ENCODE measurements around the gene GAL3ST2.
A peak's percentile ranks its signal among the peaks of the same experiment; 100 is the strongest.
"Not testable (repeated sequence)": the region's sequence is repeated elsewhere in the genome, so short reads cannot be mapped to it uniquely, and the experiment has no call there.

Gene GAL3ST2

GRCh38 chr2:241776336-241777169 is at the start of gene GAL3ST2:
Gene GAL3ST2 (plus strand): TSS chr2:241776822. CDS start chr2:241776956, 134 bp downstream.
- H3K27ac Mint-ChIP-seq, result no peak within 1 kb of the TSS
- intact Hi-C loops (cut with micrococcal nuclease), result no loop called here
- H3K27me3 Mint-ChIP-seq, result peaks cover 29% of the 10 kb centered on the region
- H3K4me1 Mint-ChIP-seq (ENCODE audit: low read depth), result peaks cover 6% of the 10 kb centered on the region
- H3K9me3 Mint-ChIP-seq, result no peaks in the 10 kb centered on the region
- no peak within 1 kb of the TSS for H3K4me3 Mint-ChIP-seq
- no peaks in the 10 kb centered on the region for H3K36me3 Mint-ChIP-seq (ENCODE audit: low read depth)

DNA sequence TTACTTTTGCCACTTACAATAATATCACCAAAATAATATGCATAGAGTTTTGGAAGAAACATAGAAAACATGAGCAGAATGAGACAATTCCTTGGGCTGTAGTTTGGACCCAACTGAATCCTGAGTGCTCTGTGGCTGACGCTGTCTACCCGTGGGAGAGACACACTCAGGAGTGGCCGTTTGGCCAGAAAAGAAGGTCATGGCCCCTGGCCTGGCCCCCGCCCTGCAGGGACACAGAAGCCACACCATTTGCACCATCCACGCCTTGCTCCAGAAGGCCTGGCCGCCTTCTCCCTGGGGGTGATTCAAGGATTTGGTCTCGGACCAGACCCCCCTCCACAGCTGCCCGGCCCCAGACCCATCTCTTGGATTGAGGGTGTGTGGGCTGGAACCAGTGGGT is 48.6 kb upstream of the GAL3ST2 start:
- Mint-ChIP-seq H3K4me3 (no peak overlapping the region), H3K27ac (no peak overlapping the region), H3K36me3 (ENCODE audit: low read depth) (peaks cover 31% of the 10 kb centered on the region)

DNA sequence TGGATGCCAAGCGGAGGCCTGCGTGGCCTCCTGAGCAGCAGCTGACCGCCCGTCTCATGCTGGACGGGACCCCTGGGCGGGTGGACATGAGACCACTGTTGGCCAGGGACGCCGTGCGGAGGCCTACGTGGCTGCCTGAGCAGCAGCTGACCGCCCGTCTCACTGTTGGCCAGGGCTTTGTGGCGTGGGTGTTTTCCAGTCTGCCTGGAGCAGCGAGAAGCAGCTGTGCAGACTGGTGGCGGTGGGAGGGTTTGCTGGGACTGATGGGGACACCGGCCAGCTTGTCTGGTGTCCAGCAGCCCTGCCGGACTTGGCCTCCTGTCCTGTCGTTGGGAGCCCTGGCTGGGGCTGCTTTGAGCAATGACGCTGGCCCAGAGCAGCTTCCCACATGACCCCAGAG is 48.0 kb upstream of the GAL3ST2 start:
- no peak overlapping the region for H3K27ac Mint-ChIP-seq
- peaks cover 25% of the 10 kb centered on the region for H3K36me3 Mint-ChIP-seq (ENCODE audit: low read depth)
- H3K4me3 Mint-ChIP-seq, result no peak overlapping the region
- H3K27me3 Mint-ChIP-seq, result peaks cover 2% of the 10 kb centered on the region
- intact Hi-C loops (cut with micrococcal nuclease), result no loop called here
- peaks cover 40% of the 10 kb centered on the region for H3K4me1 Mint-ChIP-seq (ENCODE audit: low read depth)
- peaks cover 12% of the 10 kb centered on the region for H3K9me3 Mint-ChIP-seq

More for the DNA sequence above, 48.6 kb upstream of the GAL3ST2 start:
- intact Hi-C loops (cut with micrococcal nuclease), result no loop called here
- Mint-ChIP-seq H3K27me3 (no peaks in the 10 kb centered on the region), H3K9me3 (peaks cover 18% of the 10 kb centered on the region), H3K4me1 (ENCODE audit: low read depth) (peaks cover 34% of the 10 kb centered on the region)

- Mint-ChIP-seq H3K27ac (no peak overlapping the region), H3K4me3 (no peak overlapping the region), H3K27me3 (peaks cover 6% of the 10 kb centered on the region), H3K4me1 (ENCODE audit: low read depth) (peaks cover 41% of the 10 kb centered on the region), H3K36me3 (ENCODE audit: low read depth) (peaks cover 12% of the 10 kb centered on the region), H3K9me3 (no peaks in the 10 kb centered on the region)
- intact Hi-C loops (cut with micrococcal nuclease), result loop anchor here (5.0 to 10.0 kb wide), 2 partner anchors 43 to 155 kb away; partner anchors contain the start of gene DTYMK
These were observed 46.8 kb upstream of the GAL3ST2 start for GRCh38 chr2:241729868-241730267.

GRCh38 chr2:241730671-241731293 is 45.8 kb upstream of the GAL3ST2 start:
- intact Hi-C loops (cut with micrococcal nuclease), result loop anchor here (5.0 to 10.0 kb wide), 2 partner anchors 43 to 154 kb away; partner anchors contain the start of gene DTYMK
- Mint-ChIP-seq H3K27me3 (peaks cover 6% of the 10 kb centered on the region), H3K4me3 (no peak overlapping the region), H3K9me3 (no peaks in the 10 kb centered on the region), H3K27ac (peak overlapping the region; percentile 6), H3K36me3 (ENCODE audit: low read depth) (peaks cover 5% of the 10 kb centered on the region), H3K4me1 (ENCODE audit: low read depth) (peaks cover 44% of the 10 kb centered on the region)

DNA sequence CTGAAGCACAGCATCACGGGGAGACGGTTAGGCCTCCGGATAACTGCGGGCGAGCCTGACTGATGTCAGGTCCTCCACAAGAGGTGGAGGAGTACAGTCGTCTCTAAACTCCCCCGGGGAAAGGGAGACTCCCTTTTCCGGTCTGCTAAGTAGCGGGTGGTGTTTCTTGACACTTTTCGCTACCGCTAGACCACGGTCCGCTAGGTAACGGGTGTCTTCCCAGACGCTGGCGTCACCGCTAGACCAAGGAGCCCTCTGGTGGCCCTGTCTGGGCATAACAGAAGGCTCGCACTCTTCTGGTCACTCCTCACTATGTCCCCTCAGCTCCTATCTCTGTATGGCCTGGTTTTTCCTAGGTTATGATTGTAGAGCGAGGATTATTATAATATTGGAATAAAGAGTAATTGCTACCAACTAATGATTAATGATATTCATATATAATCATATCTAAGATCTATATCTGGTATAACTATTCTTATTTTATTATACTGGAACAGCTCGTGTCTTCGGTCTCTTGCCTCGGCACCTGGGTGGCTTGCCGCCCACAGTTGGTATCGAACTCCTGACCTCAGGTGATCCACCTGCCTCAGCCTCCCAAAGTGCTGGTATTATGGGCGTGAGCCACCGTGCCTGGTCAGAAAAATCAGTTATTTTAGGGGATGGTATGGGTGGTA is 44.0 kb upstream of the GAL3ST2 start:
- peaks cover 49% of the 10 kb centered on the region for H3K4me1 Mint-ChIP-seq (ENCODE audit: low read depth)
- H3K4me3 Mint-ChIP-seq; H3K36me3 Mint-ChIP-seq (ENCODE audit: low read depth); H3K27ac Mint-ChIP-seq; H3K27me3 Mint-ChIP-seq; H3K9me3 Mint-ChIP-seq: not testable (repeated sequence)
- intact Hi-C loops (cut with micrococcal nuclease), result loop anchor here (5.0 to 10.0 kb wide), 2 partner anchors 45 to 152 kb away; partner anchors contain the start of gene DTYMK

DNA sequence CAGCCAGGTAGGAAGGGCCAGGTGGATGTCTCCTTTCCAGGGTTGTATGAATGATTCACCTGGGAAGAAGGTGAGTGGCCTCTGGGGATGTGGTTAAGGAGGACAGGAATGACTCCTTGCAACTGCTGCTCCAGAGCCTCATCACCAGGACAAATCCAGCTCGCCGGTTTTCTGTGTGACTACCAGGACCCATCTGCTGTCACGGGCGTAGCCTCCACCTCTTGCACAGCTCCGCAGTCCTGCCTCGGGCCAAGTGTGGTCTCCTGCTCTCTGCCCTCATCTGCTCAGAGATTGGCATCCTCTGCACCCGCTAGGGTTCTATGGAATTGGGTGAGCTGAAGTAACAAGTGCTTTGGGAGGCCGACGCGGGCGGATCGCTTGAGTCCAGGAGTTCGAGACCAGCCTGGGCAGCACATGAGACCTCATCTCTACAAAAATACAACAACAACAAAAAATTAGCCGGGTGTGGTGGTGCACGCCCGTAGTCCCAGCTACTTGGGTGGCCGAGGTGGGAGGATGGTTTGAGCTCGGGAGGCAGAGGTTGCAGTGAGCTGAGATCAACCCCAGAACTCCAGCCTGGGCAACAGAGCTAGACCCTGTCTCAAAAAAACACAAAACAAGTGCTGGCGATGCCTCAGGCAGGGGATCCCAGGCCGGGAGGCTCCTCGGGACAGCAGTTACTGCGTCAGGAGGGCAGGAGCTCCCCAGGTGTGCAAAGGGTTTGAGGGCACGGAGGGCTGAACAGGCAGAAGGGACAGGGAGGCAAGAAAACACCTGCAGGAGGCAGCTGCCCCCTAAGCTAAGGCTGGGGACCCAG is 43.0 kb upstream of the GAL3ST2 start:
- Mint-ChIP-seq H3K27ac (peak overlapping the region; percentile 70), H3K27me3 (peaks cover 6% of the 10 kb centered on the region), H3K4me1 (ENCODE audit: low read depth) (peaks cover 49% of the 10 kb centered on the region), H3K9me3 (no peaks in the 10 kb centered on the region), H3K36me3 (ENCODE audit: low read depth) (peaks cover 14% of the 10 kb centered on the region), H3K4me3 (peak overlapping the region; percentile 82)
- intact Hi-C loops (cut with micrococcal nuclease), result loop anchor here (2.0 to 10.0 kb wide), 3 partner anchors 31 to 151 kb away; partner anchors contain the start of genes DTYMK and ING5

DNA sequence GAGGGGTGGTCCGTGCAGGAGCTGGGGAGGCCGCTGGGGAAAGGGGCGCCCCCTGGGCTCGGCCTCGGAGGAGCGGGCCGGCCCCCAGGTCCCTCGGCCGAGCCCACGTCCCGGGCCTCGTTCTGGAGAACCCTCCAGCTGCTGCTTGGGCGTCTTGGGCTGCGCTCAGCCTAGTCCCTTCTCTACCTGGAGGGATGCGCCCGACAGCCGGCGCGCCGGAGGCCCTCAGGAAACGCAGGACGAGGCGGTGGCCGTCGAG is 42.5 kb upstream of the GAL3ST2 start:
- Mint-ChIP-seq H3K9me3 (no peaks in the 10 kb centered on the region), H3K36me3 (ENCODE audit: low read depth) (peaks cover 20% of the 10 kb centered on the region), H3K27ac (peak overlapping the region; percentile 70), H3K4me3 (peak overlapping the region; percentile 82), H3K4me1 (ENCODE audit: low read depth) (peaks cover 49% of the 10 kb centered on the region), H3K27me3 (peaks cover 6% of the 10 kb centered on the region)
- intact Hi-C loops (cut with micrococcal nuclease), result loop anchor here (2.0 to 10.0 kb wide), 3 partner anchors 31 to 151 kb away; partner anchors contain the start of genes DTYMK and ING5

DNA sequence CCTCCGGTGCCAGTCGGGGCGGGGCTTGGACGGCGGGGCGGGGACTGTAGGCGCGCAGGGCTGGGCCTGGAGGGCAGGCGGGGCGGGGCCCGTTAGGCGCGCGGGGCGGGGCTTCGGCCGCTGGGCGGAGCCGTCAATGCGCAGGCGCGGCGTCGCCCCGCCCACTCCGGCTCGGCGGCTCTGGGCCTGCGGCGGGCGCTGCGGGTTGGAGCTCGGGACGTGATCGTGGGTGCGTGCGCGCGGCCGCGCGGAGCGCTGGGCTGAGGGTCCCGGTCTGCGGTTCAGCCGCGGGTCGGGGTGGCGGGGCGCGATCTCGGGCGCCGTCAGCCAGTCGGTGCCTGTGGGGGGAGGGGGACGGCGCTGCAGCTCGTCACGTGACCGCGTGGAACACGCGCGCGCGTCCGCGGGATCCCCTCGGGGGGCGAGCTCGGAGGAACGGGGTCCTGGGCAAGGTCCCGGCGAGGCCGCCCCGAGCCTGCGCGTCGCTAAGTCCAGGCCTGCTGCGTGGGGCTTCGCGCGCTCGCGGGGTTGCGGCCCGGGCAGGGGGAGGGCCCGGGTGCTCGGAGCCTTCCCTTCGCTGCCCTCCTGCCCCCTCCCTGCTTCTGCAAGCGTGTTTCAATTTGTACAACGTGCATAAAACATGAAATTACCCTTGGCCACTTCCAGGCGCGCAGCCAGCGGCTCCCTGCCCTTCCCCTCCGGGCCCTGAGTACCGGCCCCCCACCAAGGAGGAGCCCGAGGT is 42.0 kb upstream of the GAL3ST2 start, which contains the start of gene D2HGDH:
D2HGDH (plus strand) TSS at position 164 of the 742 bp plus-strand sequence. CDS start 595 bp downstream, outside the sequence.
- intact Hi-C loops (cut with micrococcal nuclease), result loop anchor here (2.0 to 10.0 kb wide), 3 partner anchors 32 to 150 kb away; partner anchors contain the start of genes DTYMK and ING5
- H3K27me3 Mint-ChIP-seq, result peaks cover 6% of the 10 kb centered on the region
- no peaks in the 10 kb centered on the region for H3K9me3 Mint-ChIP-seq
- H3K4me3 Mint-ChIP-seq, result peak within 1 kb of the TSS; percentile 82
- peaks cover 25% of the 10 kb centered on the region for H3K36me3 Mint-ChIP-seq (ENCODE audit: low read depth)
- peaks cover 54% of the 10 kb centered on the region for H3K4me1 Mint-ChIP-seq (ENCODE audit: low read depth)
- H3K27ac Mint-ChIP-seq, result peak within 1 kb of the TSS; percentile 70

DNA sequence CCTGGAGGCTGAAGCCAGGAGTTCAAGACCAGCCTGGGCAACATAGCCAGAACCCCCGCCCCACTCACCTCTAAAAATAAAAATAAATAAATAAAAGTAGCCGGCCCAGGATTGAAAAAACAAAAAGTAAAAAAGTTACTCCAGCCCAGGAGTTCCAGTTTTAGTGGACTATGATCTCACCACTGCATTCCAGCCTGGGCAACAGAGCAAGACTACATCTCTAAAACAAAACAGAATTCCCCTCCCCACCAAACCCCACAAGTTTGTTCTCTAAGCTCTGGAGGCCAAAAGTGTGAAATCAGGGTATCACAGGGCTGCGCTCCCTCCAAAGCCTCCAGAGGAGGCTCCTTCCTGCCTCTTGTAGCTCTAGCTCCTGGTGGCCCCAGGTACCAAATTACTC is 40.5 kb upstream of the GAL3ST2 start:
- H3K4me1 Mint-ChIP-seq (ENCODE audit: low read depth), result peaks cover 52% of the 10 kb centered on the region
- H3K27me3 Mint-ChIP-seq, result peaks cover 6% of the 10 kb centered on the region
- intact Hi-C loops (cut with micrococcal nuclease), result loop anchor here (10.0 kb wide), 1 partner anchor 149 kb away; no protein-coding TSS in a partner anchor
- no peak overlapping the region for H3K27ac Mint-ChIP-seq
- peaks cover 29% of the 10 kb centered on the region for H3K36me3 Mint-ChIP-seq (ENCODE audit: low read depth)
- no peaks in the 10 kb centered on the region for H3K9me3 Mint-ChIP-seq
- peak overlapping the region; percentile 82 for H3K4me3 Mint-ChIP-seq

GRCh38 chr2:241738040-241738686 is 38.5 kb upstream of the GAL3ST2 start:
- intact Hi-C loops (cut with micrococcal nuclease), result loop anchor here (10.0 kb wide), 1 partner anchor 147 kb away; no protein-coding TSS in a partner anchor
- H3K4me1 Mint-ChIP-seq (ENCODE audit: low read depth), result peaks cover 40% of the 10 kb centered on the region

GRCh38 chr2:241739177-241739576 is 37.4 kb upstream of the GAL3ST2 start:
- Mint-ChIP-seq H3K27me3 (no peaks in the 10 kb centered on the region), H3K27ac (no peak overlapping the region), H3K4me1 (ENCODE audit: low read depth) (peaks cover 31% of the 10 kb centered on the region), H3K36me3 (ENCODE audit: low read depth) (peaks cover 57% of the 10 kb centered on the region), H3K4me3 (no peak overlapping the region), H3K9me3 (no peaks in the 10 kb centered on the region)
- intact Hi-C loops (cut with micrococcal nuclease), result loop anchor here (10.0 kb wide), 1 partner anchor 146 kb away; no protein-coding TSS in a partner anchor

More at GRCh38 chr2:241738040-241738686, 38.5 kb upstream of the GAL3ST2 start:
- no peak overlapping the region for H3K27ac Mint-ChIP-seq
- no peak overlapping the region for H3K4me3 Mint-ChIP-seq
- no peaks in the 10 kb centered on the region for H3K9me3 Mint-ChIP-seq
- peaks cover 47% of the 10 kb centered on the region for H3K36me3 Mint-ChIP-seq (ENCODE audit: low read depth)
- H3K27me3 Mint-ChIP-seq, result peaks cover 6% of the 10 kb centered on the region

Data from dendritic cell treated with granulocyte-macrophage colony-stimulating factor and Interleukin-4, amounts not matched to agents 40 ng/mL and 50 ng/mL, for 4 days (primary cell).